ENCODE results near the gene ACADL.

The ACADL gene

GRCh38 chr2:210224941-210225672, at the start of gene ACADL:
ACADL (minus strand) TSS chr2:210225447; CDS start chr2:210225263, 184 bp downstream.
- peaks cover 53% of the 10 kb centered on the region for H3K27me3 Mint-ChIP-seq (ENCODE audit: low read depth)
- H3K4me3 Mint-ChIP-seq: peak within 1 kb of the TSS; percentile 32
- peaks cover 4% of the 10 kb centered on the region for H3K4me1 Mint-ChIP-seq (ENCODE audit: low read depth)
- DNase-seq (ENCODE audit: low spot score): peak; percentile 7
- H3K27ac Mint-ChIP-seq: no peak within 1 kb of the TSS
- no peaks in the 10 kb centered on the region for H3K36me3 Mint-ChIP-seq (ENCODE audit: low read depth)
- H3K9me3 Mint-ChIP-seq: no peaks in the 10 kb centered on the region

- no peak overlapping the region for H3K27ac Mint-ChIP-seq
- H3K36me3 Mint-ChIP-seq (ENCODE audit: low read depth): no peaks in the 10 kb centered on the region
These were observed 46.1 kb upstream of the ACADL start for GRCh38 chr2:210271300-210271699.

GRCh38 chr2:210269148-210269547, 43.9 kb upstream of the ACADL start:
- H3K27me3 Mint-ChIP-seq (ENCODE audit: low read depth): no peaks in the 10 kb centered on the region
- no peaks in the 10 kb centered on the region for H3K9me3 Mint-ChIP-seq
- no peak overlapping the region for H3K27ac Mint-ChIP-seq
- no peaks in the 10 kb centered on the region for H3K4me1 Mint-ChIP-seq (ENCODE audit: low read depth)
- no peak for DNase-seq (ENCODE audit: low spot score)
- no peak overlapping the region for H3K4me3 Mint-ChIP-seq
- no peaks in the 10 kb centered on the region for H3K36me3 Mint-ChIP-seq (ENCODE audit: low read depth)

More at GRCh38 chr2:210271300-210271699, 46.1 kb upstream of the ACADL start:
- Mint-ChIP-seq H3K4me3 (no peak overlapping the region), H3K4me1 (ENCODE audit: low read depth) (no peaks in the 10 kb centered on the region), H3K27me3 (ENCODE audit: low read depth) (no peaks in the 10 kb centered on the region), H3K9me3 (no peaks in the 10 kb centered on the region)
- no peak for DNase-seq (ENCODE audit: low spot score)

- Mint-ChIP-seq H3K36me3 (ENCODE audit: low read depth) (no peaks in the 10 kb centered on the region), H3K4me3 (no peak overlapping the region), H3K27ac (no peak overlapping the region), H3K9me3 (no peaks in the 10 kb centered on the region), H3K27me3 (ENCODE audit: low read depth) (no peaks in the 10 kb centered on the region), H3K4me1 (ENCODE audit: low read depth) (no peaks in the 10 kb centered on the region)
- DNase-seq (ENCODE audit: low spot score): no peak
These were observed 43.0 kb upstream of the ACADL start for GRCh38 chr2:210268281-210268680.

GRCh38 chr2:210267698-210268097, 42.5 kb upstream of the ACADL start:
- no peak overlapping the region for H3K4me3 Mint-ChIP-seq
- no peaks in the 10 kb centered on the region for H3K36me3 Mint-ChIP-seq (ENCODE audit: low read depth)
- no peak for DNase-seq (ENCODE audit: low spot score)
- H3K27ac Mint-ChIP-seq: no peak overlapping the region
- no peaks in the 10 kb centered on the region for H3K27me3 Mint-ChIP-seq (ENCODE audit: low read depth)
- no peaks in the 10 kb centered on the region for H3K4me1 Mint-ChIP-seq (ENCODE audit: low read depth)
- no peaks in the 10 kb centered on the region for H3K9me3 Mint-ChIP-seq

GRCh38 chr2:210264282-210264681, 39.0 kb upstream of the ACADL start:
- H3K9me3 Mint-ChIP-seq: no peaks in the 10 kb centered on the region
- H3K27ac Mint-ChIP-seq: no peak overlapping the region
- no peak overlapping the region for H3K4me3 Mint-ChIP-seq
- H3K27me3 Mint-ChIP-seq (ENCODE audit: low read depth): no peaks in the 10 kb centered on the region
- no peaks in the 10 kb centered on the region for H3K36me3 Mint-ChIP-seq (ENCODE audit: low read depth)
- H3K4me1 Mint-ChIP-seq (ENCODE audit: low read depth): no peaks in the 10 kb centered on the region
- no peak for DNase-seq (ENCODE audit: low spot score)

- no peak overlapping the region for H3K27ac Mint-ChIP-seq
- H3K36me3 Mint-ChIP-seq (ENCODE audit: low read depth): no peaks in the 10 kb centered on the region
- DNase-seq (ENCODE audit: low spot score): no peak
- no peak overlapping the region for H3K4me3 Mint-ChIP-seq
- H3K9me3 Mint-ChIP-seq: no peaks in the 10 kb centered on the region
- no peaks in the 10 kb centered on the region for H3K27me3 Mint-ChIP-seq (ENCODE audit: low read depth)
- no peaks in the 10 kb centered on the region for H3K4me1 Mint-ChIP-seq (ENCODE audit: low read depth)
These were observed 38.6 kb upstream of the ACADL start for GRCh38 chr2:210263841-210264240.

- Mint-ChIP-seq H3K27me3 (ENCODE audit: low read depth) (no peaks in the 10 kb centered on the region), H3K4me1 (ENCODE audit: low read depth) (no peaks in the 10 kb centered on the region), H3K27ac (no peak overlapping the region), H3K36me3 (ENCODE audit: low read depth) (no peaks in the 10 kb centered on the region), H3K4me3 (no peak overlapping the region), H3K9me3 (no peaks in the 10 kb centered on the region)
- no peak for DNase-seq (ENCODE audit: low spot score)
These were observed 36.8 kb upstream of the ACADL start for GRCh38 chr2:210262036-210262435.

GRCh38 chr2:210259687-210260086, 34.4 kb upstream of the ACADL start:
- Mint-ChIP-seq H3K27ac (no peak overlapping the region), H3K27me3 (ENCODE audit: low read depth) (no peaks in the 10 kb centered on the region), H3K9me3 (no peaks in the 10 kb centered on the region), H3K36me3 (ENCODE audit: low read depth) (no peaks in the 10 kb centered on the region), H3K4me3 (no peak overlapping the region), H3K4me1 (ENCODE audit: low read depth) (no peaks in the 10 kb centered on the region)
- DNase-seq (ENCODE audit: low spot score): no peak

- H3K27me3 Mint-ChIP-seq (ENCODE audit: low read depth): no peaks in the 10 kb centered on the region
- H3K36me3 Mint-ChIP-seq (ENCODE audit: low read depth): no peaks in the 10 kb centered on the region
- no peaks in the 10 kb centered on the region for H3K9me3 Mint-ChIP-seq
- H3K27ac Mint-ChIP-seq: no peak overlapping the region
- H3K4me1 Mint-ChIP-seq (ENCODE audit: low read depth): no peaks in the 10 kb centered on the region
- no peak overlapping the region for H3K4me3 Mint-ChIP-seq
- DNase-seq (ENCODE audit: low spot score): no peak
These were observed 27.7 kb upstream of the ACADL start for GRCh38 chr2:210252699-210253606.

- DNase-seq (ENCODE audit: low spot score): no peak
- H3K9me3 Mint-ChIP-seq: no peaks in the 10 kb centered on the region
- H3K36me3 Mint-ChIP-seq (ENCODE audit: low read depth): no peaks in the 10 kb centered on the region
- H3K4me3 Mint-ChIP-seq: no peak overlapping the region
- H3K27me3 Mint-ChIP-seq (ENCODE audit: low read depth): no peaks in the 10 kb centered on the region
- H3K27ac Mint-ChIP-seq: no peak overlapping the region
- H3K4me1 Mint-ChIP-seq (ENCODE audit: low read depth): no peaks in the 10 kb centered on the region
These were observed 25.4 kb upstream of the ACADL start for GRCh38 chr2:210250622-210251021.

- no peaks in the 10 kb centered on the region for H3K36me3 Mint-ChIP-seq (ENCODE audit: low read depth)
- H3K4me1 Mint-ChIP-seq (ENCODE audit: low read depth): no peaks in the 10 kb centered on the region
- H3K27ac Mint-ChIP-seq: no peak overlapping the region
- no peak overlapping the region for H3K4me3 Mint-ChIP-seq
- no peak for DNase-seq (ENCODE audit: low spot score)
- H3K27me3 Mint-ChIP-seq (ENCODE audit: low read depth): peaks cover 2% of the 10 kb centered on the region
- H3K9me3 Mint-ChIP-seq: no peaks in the 10 kb centered on the region
These were observed 8.2 kb upstream of the ACADL start for GRCh38 chr2:210233487-210233886.

GRCh38 chr2:210230984-210231383, 5.7 kb upstream of the ACADL start:
- H3K27ac Mint-ChIP-seq: no peak overlapping the region
- H3K9me3 Mint-ChIP-seq: no peaks in the 10 kb centered on the region
- H3K4me1 Mint-ChIP-seq (ENCODE audit: low read depth): no peaks in the 10 kb centered on the region
- H3K27me3 Mint-ChIP-seq (ENCODE audit: low read depth): peaks cover 14% of the 10 kb centered on the region
- H3K36me3 Mint-ChIP-seq (ENCODE audit: low read depth): no peaks in the 10 kb centered on the region
- no peak for DNase-seq (ENCODE audit: low spot score)
- H3K4me3 Mint-ChIP-seq: no peak overlapping the region

GRCh38 chr2:210230518-210230917, 5.3 kb upstream of the ACADL start:
- Mint-ChIP-seq H3K36me3 (ENCODE audit: low read depth) (no peaks in the 10 kb centered on the region), H3K9me3 (no peaks in the 10 kb centered on the region), H3K4me3 (no peak overlapping the region), H3K27me3 (ENCODE audit: low read depth) (peaks cover 17% of the 10 kb centered on the region), H3K27ac (no peak overlapping the region), H3K4me1 (ENCODE audit: low read depth) (no peaks in the 10 kb centered on the region)
- no peak for DNase-seq (ENCODE audit: low spot score)

All from T-helper 2 cell treated with Interferon-gamma antibody and Interleukin-4, amounts not matched to agents 5 μg/mL and 100 μg/mL, for 36 hours (primary cell).